Measurements from ENCODE around the gene PLA2G2A.
"Not testable (repeated sequence)": the region's sequence is repeated elsewhere in the genome, so short reads cannot be mapped to it uniquely, and the experiment has no call there.

PLA2G2A gene

DNA sequence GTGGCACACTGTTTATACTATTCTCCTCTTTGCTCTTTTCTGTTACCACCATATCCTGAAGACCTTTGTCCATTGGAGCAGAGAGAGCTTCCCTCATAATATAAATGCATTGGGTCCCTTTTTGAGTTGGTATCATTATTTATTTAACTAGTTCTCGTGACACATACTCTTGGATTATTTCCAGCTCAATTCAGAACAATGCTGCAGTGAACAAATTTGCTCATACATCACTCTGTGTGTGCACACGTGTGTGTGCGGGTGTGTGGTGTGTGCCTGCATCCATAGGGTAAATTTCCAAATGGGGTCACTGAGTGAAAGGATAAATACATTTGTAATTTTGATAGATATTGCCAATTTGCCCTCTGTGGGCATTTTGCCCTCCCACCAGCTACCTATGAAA lies 5.8 kb downstream of the PLA2G2A start:
- DNase-seq (ENCODE audit: low read depth) = no peak

DNA sequence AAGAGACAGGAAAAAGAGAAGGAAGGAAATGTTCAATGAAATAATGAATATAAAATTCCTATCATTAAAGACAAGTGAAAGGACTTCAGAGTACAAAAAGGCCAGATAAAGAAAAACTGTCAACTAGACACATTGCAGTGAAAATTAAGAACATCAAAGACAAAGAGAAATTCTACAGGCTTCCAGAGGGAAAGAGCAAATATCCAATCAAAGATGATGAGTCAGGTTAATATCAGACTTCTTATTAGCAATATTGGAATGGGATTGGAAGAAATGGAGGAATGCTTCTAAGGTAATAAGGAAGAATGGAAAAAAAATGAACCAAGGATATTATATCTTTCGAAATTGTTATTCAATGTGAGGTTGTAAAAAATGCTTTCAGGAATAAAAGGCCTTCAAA lies 7.8 kb downstream of the PLA2G2A start:
- DNase-seq (ENCODE audit: low read depth) = no peak

DNA sequence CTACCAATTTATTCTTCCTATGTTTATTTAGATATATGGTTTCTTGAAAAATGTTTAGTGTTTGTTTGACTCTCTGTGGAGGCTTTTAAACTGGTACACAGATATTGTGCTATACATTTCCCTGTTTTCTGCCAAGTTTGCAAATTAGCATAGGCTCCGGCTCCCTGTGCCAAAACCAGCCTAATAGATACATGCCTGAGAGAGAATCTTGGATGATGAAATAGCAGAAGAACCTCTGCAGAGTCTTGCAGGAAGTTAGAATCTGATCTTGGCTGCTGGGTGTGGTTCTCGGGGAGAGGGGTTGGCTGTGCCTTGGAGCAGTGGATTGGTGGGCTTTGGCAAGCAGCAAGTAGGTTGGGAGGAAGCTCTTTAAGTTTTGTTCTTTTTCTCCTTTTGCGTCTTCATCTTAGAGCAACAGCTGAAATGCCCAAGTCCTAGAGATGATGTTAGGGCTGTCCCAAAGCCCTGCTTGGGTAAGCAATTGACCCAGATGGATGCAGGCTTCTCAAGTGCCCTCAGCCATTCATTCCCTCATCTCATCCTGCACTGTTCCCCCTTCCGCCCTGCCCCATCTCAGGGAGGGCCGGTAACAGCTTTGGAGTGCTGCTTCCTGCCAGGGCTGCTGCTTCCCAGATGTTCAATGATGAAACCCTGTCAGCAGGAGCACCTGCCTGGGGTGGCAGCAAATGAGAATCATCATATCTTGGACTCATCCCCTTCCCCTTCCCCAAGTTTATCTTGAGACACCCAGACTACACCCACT lies 9.3 kb downstream of the PLA2G2A start:
- DNase-seq (ENCODE audit: low read depth) = no peak

DNA sequence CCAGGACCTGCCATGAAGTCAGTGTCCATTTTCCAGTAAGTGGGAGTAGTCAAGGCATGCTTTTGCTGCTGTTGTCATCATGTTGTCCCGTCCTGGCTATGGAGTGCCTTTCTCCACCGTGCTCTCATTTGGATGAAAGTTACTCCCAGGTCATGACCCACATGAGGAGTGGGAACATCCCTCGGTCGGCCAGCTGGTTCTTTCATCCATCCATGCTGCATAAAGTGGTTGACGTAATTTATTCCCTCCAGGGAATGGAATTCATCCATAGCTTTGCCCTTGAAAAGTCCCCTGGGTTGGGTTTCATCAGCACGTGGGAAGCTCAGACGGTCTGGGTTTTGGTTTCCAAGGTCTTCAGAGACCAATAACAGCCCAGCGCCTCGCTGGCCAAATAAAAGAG lies 11.6 kb downstream of the PLA2G2A start:
- DNase-seq (ENCODE audit: low read depth) = no peak

DNA sequence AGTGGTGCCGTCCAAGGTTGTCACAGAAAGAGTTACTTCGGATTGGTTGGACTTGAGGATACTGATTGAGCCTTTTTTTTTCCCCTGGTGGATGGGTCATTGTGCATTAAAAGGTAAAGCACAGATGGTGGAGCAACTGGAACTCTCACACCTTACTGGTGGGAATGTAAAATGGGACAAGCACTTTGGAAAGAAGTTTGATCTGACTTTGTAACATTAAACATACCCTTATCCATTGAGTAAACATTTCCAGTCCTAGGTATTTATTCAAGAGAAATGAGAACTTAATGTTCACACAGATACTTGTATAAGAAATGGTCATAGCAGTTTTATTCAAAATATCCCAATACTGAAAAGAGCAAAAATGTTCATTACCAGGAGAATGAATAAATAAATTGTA lies 14.9 kb downstream of the PLA2G2A start:
- DNase-seq (ENCODE audit: low read depth) = no peak

DNA sequence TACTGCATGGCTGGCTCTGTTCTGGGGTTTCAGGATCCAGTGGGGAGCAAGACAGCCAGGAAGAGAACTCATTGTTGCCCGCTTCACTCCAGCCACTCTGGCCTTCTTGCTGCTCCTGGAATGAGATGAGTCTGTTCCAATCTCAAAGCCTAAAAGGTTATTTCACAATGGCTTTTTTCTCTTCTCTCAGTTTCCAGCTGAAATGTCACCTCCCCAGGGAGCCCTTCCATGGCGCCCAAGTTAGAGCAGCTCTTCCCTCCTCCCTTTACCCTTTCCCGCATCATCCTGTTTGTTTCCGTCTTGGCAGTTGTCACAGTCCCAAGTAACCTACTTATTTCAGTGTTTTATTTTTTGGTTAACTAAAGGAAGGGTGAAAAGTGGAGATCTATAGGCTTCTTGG lies 15.8 kb downstream of the PLA2G2A start:
- no peak for DNase-seq (ENCODE audit: low read depth)

DNA sequence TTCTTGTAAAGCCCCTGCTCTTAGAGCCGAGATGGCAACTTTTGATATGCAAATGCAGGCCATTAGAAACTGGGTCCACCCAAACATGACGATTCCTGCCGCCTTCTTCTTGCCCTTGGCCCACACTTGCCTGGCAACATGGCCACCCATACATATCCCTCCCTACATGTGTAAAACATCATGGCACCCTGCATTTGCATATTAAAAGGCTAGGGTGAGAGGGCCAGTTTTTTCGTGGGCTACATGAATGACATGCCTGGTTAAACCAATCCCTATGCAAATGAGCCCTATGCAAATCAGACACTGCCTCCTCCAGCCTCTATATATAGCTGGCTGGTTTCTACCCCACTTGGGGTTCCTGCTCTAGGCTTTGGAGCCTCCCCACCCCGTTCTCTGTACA lies 18.8 kb downstream of the PLA2G2A start:
- no peak for DNase-seq (ENCODE audit: low read depth)

DNA sequence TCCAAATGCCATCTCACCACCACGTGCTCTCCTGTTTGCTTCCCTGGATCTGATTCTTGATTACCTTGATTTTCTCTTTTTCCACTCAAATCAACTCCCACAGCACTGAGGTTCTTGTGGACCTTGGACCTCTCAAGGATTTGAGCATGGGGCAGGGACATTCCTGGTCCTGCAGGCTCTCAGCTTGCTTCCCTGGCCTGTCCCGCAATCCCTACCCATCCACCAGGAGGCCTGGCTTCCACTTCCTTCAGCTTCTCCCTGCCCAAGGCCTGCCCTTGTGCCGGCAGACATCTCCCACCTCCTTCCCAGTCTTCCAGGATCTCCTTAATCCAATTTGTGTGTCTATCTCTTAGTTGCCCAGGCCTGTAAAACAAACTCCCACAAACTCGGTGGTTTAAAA lies 21.6 kb downstream of the PLA2G2A start:
- no peak for DNase-seq (ENCODE audit: low read depth)

DNA sequence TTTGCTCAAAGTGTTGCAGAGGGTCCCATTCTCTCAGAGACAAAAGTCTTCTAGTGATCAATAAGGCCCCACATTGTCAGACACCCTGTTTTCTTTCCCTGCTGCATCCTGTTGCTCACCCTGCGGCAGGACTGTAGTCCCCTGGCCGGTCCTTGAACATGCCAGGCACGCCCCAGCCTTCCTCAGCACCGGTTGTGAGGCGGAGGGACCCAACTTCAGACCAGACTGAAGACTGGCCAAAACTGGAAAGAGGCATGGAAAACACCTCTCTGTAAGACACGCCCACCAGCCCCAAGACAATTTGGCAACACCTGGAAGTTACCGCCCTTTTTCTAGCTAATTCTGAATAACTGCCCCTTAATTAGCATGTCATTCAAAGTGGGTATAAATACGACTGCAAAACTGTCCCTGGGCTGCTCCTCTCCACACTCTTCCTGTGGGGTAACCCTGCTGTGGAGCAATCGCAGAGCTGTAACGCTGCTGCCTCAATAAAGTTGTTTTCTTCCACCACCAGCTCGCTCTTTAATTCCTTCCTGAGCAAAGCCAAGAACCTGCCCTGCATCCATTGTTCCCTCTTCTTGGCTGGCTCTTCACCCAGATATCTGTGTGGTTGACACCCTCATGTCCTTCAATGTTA lies 23.8 kb downstream of the PLA2G2A start:
- DNase-seq (ENCODE audit: low read depth) = no peak

DNA sequence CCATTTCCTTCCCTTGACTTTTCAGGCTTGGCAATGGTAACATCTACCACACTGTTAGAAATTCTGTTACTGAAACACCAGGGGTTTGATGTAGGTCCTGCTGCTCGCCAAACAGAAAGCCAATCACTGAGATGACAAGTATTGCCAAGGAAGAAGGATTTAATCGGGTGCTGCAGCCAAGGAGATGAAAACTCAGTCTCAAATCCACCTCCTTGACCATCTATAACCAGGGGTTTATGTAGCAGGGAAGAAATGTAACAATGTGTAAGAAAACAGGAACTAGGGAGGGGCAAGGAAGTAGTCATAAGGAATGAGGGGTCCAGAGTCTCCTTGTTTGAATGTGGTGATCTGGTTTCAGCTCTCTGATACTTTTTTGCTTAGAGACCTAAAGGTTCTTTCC lies 25.4 kb downstream of the PLA2G2A start:
- DNase-seq (ENCODE audit: low read depth) = no peak

DNA sequence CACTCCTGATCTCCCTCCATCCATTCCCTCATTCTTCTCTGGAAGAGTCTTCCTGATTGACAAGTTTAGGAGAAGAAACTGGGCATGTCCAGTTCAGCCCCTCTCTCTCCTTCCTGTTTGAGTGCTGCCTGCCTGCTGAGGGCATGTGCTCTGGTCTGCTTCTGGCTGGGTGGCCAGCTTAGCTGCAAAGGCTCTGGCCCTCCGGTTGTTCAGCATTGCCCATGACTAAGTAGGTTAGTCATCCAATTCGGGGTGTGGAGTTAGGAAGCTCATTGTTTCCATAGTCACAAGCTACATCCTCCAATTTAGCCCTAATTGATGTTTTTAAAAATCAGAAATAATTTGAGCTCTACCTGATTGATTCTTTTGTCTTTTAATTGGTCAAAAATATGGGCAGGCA lies 30.4 kb downstream of the PLA2G2A start:
- DNase-seq (ENCODE audit: low read depth) = no peak

DNA sequence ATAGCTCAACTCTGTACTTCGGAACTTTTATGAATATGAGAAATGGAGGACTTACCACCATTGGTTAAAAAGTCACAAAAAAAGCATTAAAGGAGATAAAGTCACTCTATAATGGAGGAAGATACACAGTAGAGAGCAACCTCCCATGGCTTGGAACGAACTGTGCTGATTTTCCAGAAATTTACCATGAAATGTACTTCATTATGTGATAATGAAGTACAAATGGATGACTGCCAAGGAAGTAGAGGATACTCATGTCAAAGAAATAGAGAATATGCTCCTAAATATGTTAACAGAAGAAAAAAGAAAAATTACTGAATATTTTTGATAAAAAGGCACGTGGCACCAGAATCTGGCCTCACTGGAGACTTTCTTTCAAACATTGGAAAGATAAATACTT lies 32.4 kb downstream of the PLA2G2A start:
- no peak for DNase-seq (ENCODE audit: low read depth)

DNA sequence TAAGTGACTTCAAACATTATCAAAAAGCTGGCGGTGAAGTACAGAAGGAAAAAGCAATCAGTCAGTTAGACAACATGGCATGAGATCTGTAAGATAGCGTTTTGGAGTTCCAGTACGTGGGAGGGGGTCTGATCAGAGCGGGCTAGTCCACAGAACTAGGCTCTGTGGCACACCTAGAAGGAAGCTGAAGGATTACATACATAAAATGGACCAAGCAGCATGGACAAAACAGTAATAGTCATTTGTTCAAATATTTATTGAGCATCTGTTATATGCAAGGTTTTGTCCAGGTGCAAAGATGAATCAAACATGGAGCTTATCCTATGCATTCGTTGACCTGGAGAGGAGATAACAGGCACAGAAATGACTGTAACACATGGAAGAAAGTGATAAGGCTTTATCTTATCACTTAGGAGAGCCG lies 33.1 kb downstream of the PLA2G2A start:
- DNase-seq (ENCODE audit: low read depth) = no peak

DNA sequence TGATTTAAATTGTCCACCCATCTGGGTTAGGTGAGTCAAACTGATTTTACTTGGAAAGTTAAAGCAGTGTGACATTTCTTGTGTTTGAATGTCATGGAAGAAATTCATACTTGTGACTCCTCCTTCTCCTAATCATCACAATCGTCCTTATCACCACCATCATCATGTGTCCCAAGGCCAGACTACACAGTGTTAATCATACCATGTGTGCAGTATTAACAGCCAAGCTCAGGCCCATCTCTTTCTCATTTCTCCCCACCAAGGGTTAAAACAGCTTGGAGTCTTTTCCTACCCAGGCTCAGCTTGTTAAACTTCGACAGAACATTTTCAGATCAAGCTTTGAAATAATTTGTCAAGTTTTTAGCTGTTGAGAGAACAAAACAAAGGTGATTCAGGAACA lies 33.5 kb downstream of the PLA2G2A start:
- DNase-seq (ENCODE audit: low read depth) = no peak

DNA sequence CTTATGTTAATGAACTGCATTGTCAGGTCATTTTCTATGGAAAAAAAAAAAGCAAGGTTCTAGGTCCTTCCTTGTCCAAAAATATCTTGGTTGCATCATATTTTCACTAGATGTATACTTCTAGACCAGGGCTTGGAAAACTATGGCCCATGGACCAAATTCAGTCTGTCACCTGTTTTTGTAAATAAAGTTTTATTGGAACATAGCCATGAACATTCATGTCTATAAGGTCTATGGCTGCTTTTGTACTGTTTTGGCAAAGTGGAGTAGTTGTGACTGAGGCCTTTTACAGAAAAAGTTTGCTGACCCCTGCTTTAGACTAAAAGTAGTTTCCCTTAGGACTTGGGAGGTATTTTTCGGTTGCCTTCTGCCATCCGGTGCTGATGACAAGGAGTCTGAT lies 36.8 kb downstream of the PLA2G2A start:
- DNase-seq (ENCODE audit: low read depth) = no peak

DNA sequence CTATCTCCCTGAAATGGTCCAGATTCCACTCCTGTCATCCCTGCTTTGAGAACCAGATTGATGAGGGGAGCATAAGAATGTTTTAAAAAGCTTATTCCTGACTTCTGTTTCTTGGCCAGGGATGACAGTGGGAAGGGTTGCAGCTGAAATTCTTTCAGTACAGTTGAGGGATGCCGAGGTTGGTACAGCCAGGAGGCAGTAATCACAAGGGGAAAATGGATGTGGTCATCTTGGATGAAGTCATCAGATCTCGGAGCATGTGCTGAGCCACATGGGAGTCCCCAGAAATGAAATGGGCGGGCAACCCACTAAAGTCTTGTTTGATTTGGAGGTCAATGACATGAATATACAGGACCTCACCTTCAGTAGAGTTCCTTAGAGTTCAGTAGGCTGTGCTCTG lies 37.3 kb downstream of the PLA2G2A start:
- no peak for DNase-seq (ENCODE audit: low read depth)

DNA sequence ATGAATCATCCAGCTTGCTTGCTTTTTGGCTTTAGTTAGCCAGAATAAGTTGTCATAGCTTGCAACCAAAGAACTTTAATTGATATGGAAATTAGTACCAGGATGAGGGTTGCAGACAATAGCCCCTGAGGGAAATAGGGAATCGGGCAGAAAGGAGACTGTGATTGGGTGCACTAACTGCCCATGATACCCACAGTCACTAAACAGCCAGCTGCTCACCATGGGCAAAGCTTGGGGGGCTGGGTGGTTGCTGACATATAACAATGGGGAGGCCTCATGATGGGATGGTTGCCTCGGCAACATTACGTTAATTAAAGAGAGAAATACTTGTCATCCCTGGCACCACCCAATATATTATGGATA lies 38.2 kb downstream of the PLA2G2A start:
- no peak for DNase-seq (ENCODE audit: low read depth)

DNA sequence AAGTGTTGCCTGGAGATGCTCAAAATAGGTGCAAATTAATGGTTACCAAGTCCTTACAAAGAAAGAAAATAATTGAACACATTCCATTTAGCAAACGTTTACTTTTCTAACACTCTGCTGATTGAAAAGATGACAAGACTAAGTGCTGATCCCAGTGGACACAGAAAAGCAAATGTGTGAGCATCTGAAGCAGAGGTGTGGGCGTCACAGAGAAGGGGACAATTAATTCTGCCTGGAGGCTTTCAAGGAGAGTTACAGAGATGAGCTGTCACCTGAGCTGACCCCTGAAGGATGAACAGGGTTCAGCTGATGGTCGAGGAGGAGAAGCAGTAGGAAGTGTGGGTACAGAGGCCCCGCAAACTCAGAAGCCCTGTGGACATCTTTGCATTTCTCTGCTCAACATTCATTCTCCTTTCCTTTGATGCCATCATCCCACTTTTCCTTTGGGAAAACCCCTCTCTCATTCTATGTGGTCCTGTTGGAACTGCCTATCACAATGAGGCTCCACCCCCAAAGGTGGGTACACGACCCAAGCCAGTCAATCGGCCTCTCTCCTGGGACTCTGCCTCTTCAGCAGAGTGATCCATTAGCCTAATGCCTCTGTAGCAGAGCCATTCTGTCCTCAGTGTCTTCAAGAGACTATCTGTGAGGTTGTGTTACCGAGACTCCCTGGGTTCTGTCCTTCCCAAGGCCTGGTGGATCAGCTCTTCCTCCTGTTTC lies 38.8 kb downstream of the PLA2G2A start:
- DNase-seq (ENCODE audit: low read depth) = no peak

DNA sequence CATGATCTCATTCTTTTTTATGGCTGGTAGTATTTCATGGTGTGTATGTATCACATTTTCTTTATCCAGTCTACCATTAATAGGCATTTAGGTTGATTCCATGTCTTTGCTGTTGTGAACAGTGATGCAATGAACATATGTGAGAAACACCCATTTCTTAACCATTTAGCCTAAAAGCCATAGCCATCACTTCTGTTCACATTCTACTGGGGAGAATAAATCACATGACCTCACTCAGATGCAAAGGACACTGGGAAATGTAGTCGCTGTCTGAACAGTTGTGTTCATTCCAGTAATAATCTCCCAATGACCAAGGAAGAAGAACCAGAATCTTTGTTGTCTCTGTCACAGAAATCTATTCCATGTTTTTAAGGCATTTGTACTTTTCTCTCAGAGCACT lies 40.9 kb downstream of the PLA2G2A start:
- no peak for DNase-seq (ENCODE audit: low read depth)

DNA sequence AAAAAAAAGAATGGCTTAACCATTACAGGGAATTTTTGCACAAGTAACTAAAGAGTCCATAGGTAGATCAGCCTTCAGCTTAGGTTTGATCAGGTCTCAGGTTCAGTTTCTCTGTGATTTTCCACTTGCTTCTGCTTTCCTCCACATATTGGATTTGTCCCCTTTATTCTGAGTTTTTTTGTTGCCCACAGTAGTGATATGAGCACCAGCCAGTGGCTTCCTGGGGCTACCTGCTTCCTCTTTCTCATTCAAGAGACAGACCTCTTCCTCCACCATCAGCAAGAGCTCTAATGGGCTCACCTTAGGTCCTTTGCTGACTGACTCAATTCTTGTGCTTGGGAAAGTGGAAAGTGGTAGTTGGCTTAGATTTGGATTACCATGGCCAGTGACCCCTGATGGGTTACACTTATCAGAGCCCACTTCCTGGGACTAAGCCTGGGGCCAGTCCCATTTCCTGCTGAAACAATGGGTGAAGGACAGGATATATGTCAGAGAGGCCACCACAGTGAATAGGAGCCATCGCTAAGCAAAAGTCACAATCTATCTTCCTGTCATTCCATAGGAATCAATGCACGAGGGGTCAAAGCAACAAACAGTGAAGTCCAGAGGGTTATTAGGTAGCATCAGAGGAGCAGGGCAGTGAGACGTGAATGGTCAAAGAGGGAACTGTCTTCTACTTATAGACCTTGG lies 43.2 kb downstream of the PLA2G2A start:
- DNase-seq (ENCODE audit: low read depth) = no peak

DNA sequence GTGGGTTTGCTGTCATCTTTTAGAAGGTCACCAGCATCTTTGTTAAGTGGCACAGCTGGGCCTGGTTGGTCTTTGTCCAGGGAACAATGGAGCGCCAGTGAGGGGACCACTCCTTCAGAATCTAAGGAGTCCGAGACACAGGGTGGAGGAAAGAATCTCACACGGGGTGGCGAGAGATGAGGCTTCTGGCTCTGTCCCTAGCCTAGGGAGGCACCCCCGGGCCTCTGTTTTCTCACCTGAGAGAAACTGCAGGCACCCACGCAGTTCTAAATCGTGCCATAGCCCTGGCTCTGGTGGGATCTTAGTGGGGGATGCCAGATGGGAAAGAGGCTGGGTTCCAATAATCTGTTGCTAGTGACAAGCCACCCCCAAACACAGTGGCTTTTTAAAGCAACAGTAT lies 45.1 kb downstream of the PLA2G2A start:
- DNase-seq (ENCODE audit: low read depth) = no peak

DNA sequence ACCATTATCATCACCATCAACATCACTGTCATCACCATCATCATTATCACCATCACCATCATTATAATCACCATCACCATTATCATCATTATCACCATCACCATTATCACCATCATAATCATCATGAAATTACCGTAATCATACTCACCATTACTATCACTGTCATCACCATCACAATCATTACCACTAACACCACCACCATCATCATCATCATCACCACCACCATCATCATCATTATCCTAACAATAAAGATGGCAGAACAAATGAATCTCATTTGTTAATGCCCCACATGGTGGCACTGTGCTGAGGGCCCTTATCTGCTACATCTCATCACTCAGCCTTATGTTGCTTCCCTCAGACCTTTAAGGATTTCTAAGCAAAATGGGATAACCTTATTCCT lies 46.6 kb downstream of the PLA2G2A start:
- DNase-seq (ENCODE audit: low read depth) = no peak

DNA sequence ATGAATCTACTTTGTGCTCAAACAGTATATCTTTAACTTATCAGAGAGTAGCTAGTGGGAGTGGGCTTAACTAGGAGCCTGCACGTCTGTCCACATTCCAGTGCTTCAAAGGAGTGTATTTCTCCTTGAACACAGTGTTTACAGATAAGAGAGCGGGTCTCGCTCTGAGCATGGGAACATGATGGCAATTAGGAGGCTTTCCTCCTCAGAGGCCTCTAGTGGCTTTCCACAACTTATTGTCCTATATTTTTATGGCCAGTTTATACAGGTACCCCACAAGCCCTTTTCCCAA lies 52.3 kb downstream of the PLA2G2A start:
- not testable (repeated sequence) for DNase-seq (ENCODE audit: low read depth)

All from T-helper 22 cell (primary cell).